Neural crest cell (in vitro differentiated cells): Measurements from ENCODE around the gene TBC1D16. TPM values are rescaled to one million over a fixed set of nuclear protein-coding genes. Genes with fewer than 3 reads are reported as not detected.
A peak's percentile ranks its signal among the peaks of the same experiment; 100 is the strongest.

ENCODE experiments used
- DNase-seq: peaks from one replicate; pipeline ENCODE4 v3.0.0; 2021; ENCODE audit warnings: low read depth, mixed read lengths, low spot score
- H3K27ac Mint-ChIP-seq: one replicate; pipeline ENCODE4 v1.8.0; 2021; ENCODE audit warnings: mild to moderate bottlenecking, mixed read lengths; ENCODE audit not compliant: unreplicated experiment
- H3K27me3 Mint-ChIP-seq: 2 replicates; pipeline ENCODE4 v1.8.0; 2021; ENCODE audit warnings: low read depth, mild to moderate bottlenecking, mixed read lengths
- H3K36me3 Mint-ChIP-seq: 2 replicates; pipeline ENCODE4 v1.8.0; 2021; ENCODE audit warnings: low read depth, mild to moderate bottlenecking, mixed read lengths
- H3K4me1 Mint-ChIP-seq: 2 replicates; pipeline ENCODE4 v1.8.0; 2021; ENCODE audit warnings: mixed read lengths
- H3K4me3 Mint-ChIP-seq: one replicate; pipeline ENCODE4 v1.8.0; 2021; ENCODE audit warnings: mild to moderate bottlenecking, mixed read lengths
- H3K9me3 Mint-ChIP-seq: 2 replicates; pipeline ENCODE4 v1.8.0; 2021; ENCODE audit warnings: mixed read lengths
- CTCF ChIP-seq: fragments of 200-600 bp; sonication (generic); conservative IDR thresholded peaks from 2 replicates; pipeline ENCODE4 v1.5.0; 2021; ENCODE audit warnings: antibody characterized with exemption, mild to moderate bottlenecking
- total RNA-seq: library from RNA; stranded (reverse); gene quantifications from 2 replicates; pipeline ENCODE4 v1.2.1, GENCODE V29; 2021

The TBC1D16 gene
- total RNA-seq, 1 donor from 2014 or later: 96.2 TPM

- Mint-ChIP-seq H3K27ac (no peak overlapping the region), H3K9me3 (peaks cover 5% of the 10 kb centered on the region), H3K4me3 (no peak overlapping the region), H3K27me3 (peaks cover 20% of the 10 kb centered on the region), H3K4me1 (no peaks in the 10 kb centered on the region), H3K36me3 (no peaks in the 10 kb centered on the region)
- DNase-seq: no peak
- TF ChIP-seq CTCF: no peak
Observed at GRCh38 chr17:79892457-79893241, 143.0 kb downstream of the TBC1D16 start.

GRCh38 chr17:79891113-79891730 lies 144.4 kb downstream of the TBC1D16 start:
- H3K36me3 Mint-ChIP-seq: no peaks in the 10 kb centered on the region
- no peak overlapping the region for H3K4me3 Mint-ChIP-seq
- DNase-seq: no peak
- peaks cover 25% of the 10 kb centered on the region for H3K27me3 Mint-ChIP-seq
- no peaks in the 10 kb centered on the region for H3K4me1 Mint-ChIP-seq
- H3K9me3 Mint-ChIP-seq: peaks cover 3% of the 10 kb centered on the region
- no peak for TF ChIP-seq CTCF
- H3K27ac Mint-ChIP-seq: peak overlapping the region; percentile 35

- Mint-ChIP-seq H3K27me3 (peaks cover 23% of the 10 kb centered on the region), H3K4me1 (no peaks in the 10 kb centered on the region), H3K4me3 (no peak overlapping the region), H3K27ac (peak overlapping the region; percentile 35), H3K36me3 (no peaks in the 10 kb centered on the region), H3K9me3 (peaks cover 3% of the 10 kb centered on the region)
- TF ChIP-seq CTCF: no peak
- no peak for DNase-seq
Observed at GRCh38 chr17:79890706-79891105, 145.0 kb downstream of the TBC1D16 start.

- Mint-ChIP-seq H3K4me3 (no peak overlapping the region), H3K9me3 (no peaks in the 10 kb centered on the region), H3K27ac (no peak overlapping the region), H3K27me3 (peaks cover 25% of the 10 kb centered on the region), H3K4me1 (no peaks in the 10 kb centered on the region), H3K36me3 (no peaks in the 10 kb centered on the region)
- no peak for DNase-seq
- TF ChIP-seq CTCF: no peak
Observed at GRCh38 chr17:79888811-79889634, 146.6 kb downstream of the TBC1D16 start.

DNA sequence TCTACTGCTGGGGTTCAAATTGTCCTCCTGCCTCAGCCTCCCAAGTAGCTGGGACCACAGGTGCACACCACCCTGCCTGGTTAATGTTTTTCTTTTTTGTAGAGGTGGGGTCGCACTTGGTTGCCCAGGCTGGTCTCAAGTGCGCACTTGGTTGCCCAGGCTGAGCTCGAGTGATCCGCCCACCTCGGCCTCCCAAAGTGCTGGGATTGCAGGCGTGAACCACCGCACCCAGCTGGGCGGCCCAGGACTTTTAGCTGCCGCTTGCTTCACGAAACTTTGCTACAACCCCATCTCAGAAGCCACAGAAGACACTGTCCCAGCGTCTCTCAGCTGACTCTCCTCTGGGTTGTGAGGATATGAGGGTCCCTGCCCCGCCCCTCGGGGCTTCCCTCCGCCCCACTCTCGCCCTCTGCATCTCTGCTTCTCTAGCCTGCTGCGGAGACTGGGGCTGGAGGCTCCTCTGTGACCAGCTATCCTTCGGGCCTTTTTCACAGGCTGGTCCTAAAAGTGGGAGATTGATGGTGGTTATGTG lies 147.6 kb downstream of the TBC1D16 start:
- H3K4me3 Mint-ChIP-seq: no peak overlapping the region
- H3K4me1 Mint-ChIP-seq: no peaks in the 10 kb centered on the region
- H3K36me3 Mint-ChIP-seq: no peaks in the 10 kb centered on the region
- H3K27me3 Mint-ChIP-seq: peaks cover 35% of the 10 kb centered on the region
- H3K27ac Mint-ChIP-seq: no peak overlapping the region
- no peak for DNase-seq
- no peaks in the 10 kb centered on the region for H3K9me3 Mint-ChIP-seq
- TF ChIP-seq CTCF: no peak
